Stimulated activated CD4-positive, alpha-beta T cell treated with anti-CD3 and anti-CD28 coated beads, TNF-alpha, amount 100 ng/mL, for 4 hours (primary cell): Measurements from ENCODE around the gene RHBDL3.
"Not testable (repeated sequence)": the region's sequence is repeated elsewhere in the genome, so short reads cannot be mapped to it uniquely, and the experiment has no call there.

Experiments
- DNase-seq, 3 experiments: peaks; one replicate each; pipeline ENCODE4 v3.0.0-alpha.2; 2020; ENCODE audit warnings: low read depth in 3 of 3

Gene RHBDL3, protein sequence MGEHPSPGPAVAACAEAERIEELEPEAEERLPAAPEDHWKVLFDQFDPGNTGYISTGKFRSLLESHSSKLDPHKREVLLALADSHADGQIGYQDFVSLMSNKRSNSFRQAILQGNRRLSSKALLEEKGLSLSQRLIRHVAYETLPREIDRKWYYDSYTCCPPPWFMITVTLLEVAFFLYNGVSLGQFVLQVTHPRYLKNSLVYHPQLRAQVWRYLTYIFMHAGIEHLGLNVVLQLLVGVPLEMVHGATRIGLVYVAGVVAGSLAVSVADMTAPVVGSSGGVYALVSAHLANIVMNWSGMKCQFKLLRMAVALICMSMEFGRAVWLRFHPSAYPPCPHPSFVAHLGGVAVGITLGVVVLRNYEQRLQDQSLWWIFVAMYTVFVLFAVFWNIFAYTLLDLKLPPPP

DNA sequence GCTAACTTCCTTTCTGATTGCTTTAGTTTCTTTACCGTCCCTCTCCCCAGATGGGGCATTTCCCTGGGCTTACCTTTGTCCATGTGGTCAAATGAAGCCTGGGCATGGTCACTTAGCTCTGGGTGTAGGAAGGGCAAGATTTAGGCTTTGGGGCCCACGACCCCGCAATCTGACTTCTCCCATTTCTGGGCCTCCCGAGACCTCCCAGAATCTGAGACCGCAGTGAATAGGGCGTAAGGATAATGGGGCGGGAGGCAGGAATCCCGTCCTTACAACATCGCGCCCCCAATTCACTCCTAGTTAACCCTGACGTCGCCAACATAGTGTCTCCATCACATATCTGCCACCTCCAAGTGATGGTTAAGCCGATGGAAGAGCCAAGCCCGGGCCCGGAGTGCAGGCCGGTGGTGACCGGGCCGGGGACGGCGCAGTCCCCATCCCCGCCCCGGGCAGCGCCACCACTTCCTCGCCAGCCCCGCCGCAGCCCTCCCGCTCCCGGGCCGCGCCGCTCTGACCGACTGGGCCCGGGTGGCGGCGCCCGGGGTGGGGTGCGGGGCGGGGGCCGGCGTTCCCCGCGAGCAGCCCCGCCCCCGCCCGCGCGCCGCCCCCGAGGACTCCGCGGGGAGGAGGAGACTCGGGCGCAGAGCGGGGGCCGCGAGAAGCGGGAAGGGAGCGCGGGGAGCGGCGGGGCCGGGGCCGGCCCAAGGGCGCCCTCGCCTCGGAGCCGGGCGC is at the start of gene RHBDL3:
TSS of gene RHBDL3 (plus strand) at position 641 of the 732 bp plus-strand sequence. CDS start 358 bp downstream, outside the sequence.
- peak in 1 of 3 experiments; percentile 4 for DNase-seq

DNA sequence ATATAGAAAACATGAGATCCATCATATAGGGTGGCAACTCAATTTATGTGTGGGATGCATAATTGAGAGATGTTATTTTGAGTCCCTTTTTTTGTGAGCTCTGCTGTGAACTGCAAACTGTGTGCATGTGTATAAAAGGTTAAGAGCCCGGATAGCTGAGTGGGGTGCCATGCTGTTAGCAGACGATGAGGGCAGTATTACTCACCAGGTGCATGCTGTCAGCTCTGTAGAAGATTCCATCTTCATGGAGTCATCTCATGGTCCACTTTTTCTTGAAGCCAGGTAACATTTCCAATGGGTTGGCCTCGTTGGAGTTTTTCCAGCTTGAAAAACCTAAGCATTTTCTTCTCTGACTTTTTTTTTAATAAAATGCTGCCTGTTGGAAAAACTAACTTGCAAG is 43.0 kb upstream of the RHBDL3 start:
- no peak for DNase-seq

DNA sequence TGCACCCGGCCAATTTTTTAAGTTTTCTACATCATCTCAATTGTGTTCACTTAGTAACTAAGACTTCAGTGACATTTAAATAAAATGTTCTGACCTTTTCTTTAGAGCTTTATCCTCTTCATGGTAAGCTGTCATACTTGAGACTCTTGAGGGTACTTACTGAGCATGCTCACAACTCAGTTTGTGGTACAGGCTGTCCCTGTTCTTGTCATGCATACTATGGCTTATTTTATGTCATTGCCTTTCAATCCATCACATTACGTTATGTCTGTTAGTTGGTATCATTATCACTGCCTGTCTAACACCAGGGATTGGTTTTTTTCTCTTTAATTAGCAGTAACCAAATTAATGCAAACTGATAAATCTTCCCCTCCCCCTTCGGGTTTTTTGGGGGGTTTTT is 41.9 kb upstream of the RHBDL3 start:
- no peak for DNase-seq

DNA sequence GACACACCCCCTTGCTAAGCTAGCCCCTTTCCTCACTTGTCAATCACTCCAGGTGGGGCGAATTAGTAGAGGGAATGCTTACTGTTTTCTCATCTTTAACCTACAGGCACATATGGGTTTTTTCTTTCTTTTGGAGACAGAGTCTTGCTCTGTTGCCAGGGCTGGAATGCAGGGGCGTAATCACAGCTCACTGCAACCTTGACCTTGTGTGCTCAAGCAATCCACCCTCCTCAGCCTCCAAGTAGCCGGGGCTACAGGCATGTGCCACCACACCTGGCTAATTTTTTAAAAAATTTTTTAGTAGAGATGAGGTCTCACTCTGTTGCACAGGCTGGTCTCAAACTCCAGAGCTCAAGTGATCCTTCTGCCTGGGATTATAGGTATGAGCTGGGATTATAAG is 38.7 kb upstream of the RHBDL3 start:
- DNase-seq = no peak

GRCh38 chr17:32227910-32228309 is 37.7 kb upstream of the RHBDL3 start:
- DNase-seq = no peak

- DNase-seq = no peak
Observed at GRCh38 chr17:32235588-32235987, 30.0 kb upstream of the RHBDL3 start.

DNA sequence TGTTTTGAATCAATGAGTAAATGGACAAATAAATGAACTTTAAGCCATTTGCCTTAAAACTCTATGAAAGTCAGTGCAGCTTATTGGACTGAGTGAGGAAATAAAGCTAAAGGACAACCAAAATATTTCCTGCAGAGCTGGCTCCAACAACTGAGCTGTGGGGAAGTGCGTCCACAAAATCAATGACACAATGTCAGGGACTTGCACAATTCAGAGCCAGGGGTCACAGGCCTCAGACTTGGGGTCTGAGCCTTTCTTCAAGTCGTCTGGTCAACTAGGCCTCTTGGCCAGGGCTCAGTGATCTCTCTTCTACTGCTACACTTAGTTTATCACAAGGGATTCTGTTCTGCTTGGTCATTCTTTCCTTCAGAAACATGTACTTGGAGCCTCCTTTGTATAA is 26.2 kb upstream of the RHBDL3 start:
- DNase-seq = no peak

GRCh38 chr17:32240750-32241149 is 24.9 kb upstream of the RHBDL3 start:
- DNase-seq = no peak

DNA sequence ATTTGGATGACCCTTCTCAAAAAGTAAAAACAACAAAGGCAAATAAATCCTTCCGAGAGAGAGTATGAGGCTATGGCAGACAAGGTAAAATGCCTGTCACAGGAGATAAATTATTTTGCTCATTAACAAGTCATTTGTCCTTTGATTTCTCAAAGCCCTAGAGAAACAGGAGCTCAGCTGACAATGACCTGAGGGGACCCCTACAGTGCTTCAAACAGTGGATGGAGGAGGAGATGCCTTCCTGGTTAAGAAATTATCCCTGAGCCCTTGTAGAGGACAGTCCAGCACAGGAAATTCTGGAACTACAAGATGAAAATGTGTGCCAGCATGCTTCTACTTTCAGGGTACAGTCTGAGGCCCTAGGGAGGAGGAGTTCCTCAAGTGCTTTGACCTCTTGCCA is 24.0 kb upstream of the RHBDL3 start:
- no peak for DNase-seq

DNA sequence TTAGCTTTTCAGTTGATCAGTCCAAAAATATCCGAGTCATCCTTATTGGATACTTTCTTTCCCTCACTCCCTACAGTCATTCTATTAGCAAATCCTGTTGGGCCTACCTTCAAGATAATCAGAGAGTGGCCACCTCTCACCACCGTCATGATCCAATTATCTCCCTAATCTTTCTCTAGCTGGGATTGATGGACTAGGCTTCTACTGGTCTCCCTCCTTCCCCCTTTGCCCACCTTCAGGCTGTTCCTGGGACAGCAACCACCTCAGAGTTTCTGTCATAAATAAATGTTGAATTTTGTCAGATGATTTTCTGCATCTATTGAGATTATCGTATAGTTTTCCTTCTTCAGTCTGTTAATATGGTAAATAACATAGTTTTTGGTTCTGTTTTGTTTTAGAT is 16.2 kb upstream of the RHBDL3 start:
- DNase-seq = no peak

DNA sequence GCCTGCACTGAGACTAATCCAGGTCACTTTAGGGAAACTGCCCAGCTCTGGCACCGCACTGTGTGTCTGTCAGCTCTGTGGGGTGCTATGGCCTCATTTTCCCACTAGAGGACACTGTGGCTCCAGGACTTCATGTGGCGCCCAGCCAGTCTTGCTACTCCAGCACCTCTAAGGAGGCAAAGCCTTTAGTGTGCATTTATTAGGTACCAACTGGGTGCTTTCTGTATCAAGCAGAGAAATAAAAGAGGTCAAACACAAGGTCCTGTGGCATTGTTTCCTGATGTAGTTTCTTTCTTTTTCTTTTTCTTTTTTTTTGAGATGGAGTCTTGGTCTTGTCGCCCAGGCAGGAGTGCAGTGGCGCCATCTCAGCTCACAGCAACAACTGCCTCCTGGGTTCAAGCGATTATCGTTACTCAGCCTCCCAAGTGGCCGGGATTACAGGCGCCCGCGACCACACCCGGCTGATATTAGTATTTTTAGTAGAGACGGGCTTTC is 12.5 kb upstream of the RHBDL3 start:
- peak; percentile 20 to 46 (median 30) for DNase-seq

DNA sequence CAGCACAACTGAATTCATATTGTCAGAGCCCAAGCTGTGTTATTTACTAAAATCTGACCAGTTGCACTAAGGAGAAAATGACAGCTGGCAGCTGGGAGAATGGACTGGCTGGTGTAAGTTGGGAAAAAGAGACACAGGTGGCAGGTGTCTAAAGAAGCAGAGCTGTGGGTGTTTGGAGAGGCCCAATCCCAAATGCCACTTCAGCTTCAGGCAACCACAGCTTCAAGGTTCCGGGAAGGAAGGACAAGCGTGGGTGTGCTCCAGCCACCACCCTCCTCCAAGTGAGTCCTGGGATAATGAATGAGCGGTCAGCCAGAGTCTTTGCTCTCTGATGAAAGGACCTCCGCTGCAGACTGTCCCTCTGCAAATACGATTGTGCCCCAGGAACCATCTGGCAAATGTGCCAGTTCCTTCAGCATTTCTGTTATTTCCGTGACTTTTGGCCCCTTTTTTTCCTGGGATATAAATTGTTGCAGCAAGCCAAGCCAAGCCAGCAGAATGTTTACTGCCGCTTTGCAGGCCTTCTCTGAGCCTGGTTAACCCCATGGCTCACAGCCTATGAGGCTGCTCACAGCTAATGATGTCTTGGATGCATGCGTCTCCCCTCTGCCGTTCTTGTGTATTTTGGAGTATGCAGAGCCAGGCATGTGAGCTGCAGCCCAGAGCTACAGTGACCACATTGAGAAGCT is 9.5 kb upstream of the RHBDL3 start:
- no peak for DNase-seq

GRCh38 chr17:32256701-32257019 is 9.0 kb upstream of the RHBDL3 start:
- no peak for DNase-seq

GRCh38 chr17:32258383-32259140 is 7.1 kb upstream of the RHBDL3 start:
- DNase-seq = no peak

DNA sequence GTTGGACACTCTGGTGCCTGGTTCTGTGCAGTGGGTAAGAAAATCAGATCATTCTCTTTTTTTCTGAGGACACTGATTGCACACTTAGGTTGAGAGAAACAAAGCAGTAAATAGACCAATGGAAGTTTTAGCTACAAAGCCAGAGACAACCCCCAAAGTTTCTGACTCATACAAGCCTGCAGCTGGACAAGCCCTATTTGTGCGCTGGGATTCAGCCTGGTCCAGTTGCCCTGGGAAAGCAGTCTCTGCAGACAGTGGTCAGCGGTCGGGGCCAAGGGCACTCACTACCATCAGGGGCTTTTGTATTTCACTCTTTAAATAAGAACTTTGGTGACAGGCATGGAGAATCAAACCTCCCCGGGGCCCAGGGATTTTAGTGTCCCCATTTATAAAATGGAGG is 6.0 kb upstream of the RHBDL3 start:
- no peak for DNase-seq

GRCh38 chr17:32261417-32261736 is 4.3 kb upstream of the RHBDL3 start:
- DNase-seq = no peak

- no peak for DNase-seq
Observed at GRCh38 chr17:32261936-32262510, 3.6 kb upstream of the RHBDL3 start.

GRCh38 chr17:32263515-32263914 is 2.1 kb upstream of the RHBDL3 start:
- not testable (repeated sequence) for DNase-seq

DNA sequence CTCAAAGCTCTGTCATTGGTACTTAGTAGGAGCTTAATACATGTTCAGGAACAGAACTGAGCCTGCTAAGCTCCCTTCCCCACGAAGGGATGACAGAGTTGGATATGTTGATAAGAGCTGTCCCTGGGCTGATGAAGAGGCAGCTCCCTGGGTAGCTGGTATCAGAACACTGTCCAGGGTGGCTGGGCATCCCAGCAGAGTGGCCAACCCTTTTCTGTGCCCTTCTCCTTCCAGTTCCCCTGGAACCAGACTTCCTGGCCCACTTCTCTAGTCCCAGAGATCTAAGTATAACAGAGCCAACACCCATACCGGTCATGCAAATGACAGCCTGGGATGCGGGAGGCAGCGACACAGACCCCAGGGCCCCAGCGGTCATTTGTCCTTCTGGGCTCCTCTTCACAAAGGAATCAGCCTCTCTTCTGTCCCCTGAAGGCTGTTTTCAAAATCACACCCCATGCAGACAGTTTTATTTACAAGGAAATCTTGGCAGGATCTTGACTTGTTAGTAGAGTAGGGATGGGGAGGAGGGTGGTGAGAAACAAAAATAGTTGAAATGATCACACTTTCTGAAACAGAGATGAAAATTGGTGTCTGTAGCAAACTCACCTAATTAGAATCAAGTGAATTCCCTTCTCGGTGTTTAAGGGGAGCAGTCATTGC is 1.4 kb upstream of the RHBDL3 start:
- no peak for DNase-seq

GRCh38 chr17:32264823-32265191 is 825 bp upstream of the RHBDL3 start:
- no peak for DNase-seq

GRCh38 chr17:32266051-32266388 is 388 bp downstream of the RHBDL3 start:
- DNase-seq = no peak
